H1 (cell line): ENCODE results near the gene CD151. TPM values are rescaled to one million over a fixed set of nuclear protein-coding genes. Genes with fewer than 3 reads are reported as not detected.
A peak's percentile ranks its signal among the peaks of the same experiment; 100 is the strongest.

Experiments used
- CTCF ChIA-PET: fragments of 300-600 bp; sonication (Branson Sonifier 250); formaldehyde crosslinking; loops from one replicate; lab custom pipeline; 2021; ENCODE audit not compliant: partially characterized antibody; lab: Charles Lee
- POLR2A ChIA-PET: fragments of 300-600 bp; sonication (Branson Sonifier 250); formaldehyde crosslinking; loops from one replicate; lab custom pipeline; 2021; ENCODE audit warnings: inconsistent platforms; ENCODE audit not compliant: partially characterized antibody; lab: Charles Lee
- DNase-seq, 2 experiments: peaks; one replicate each; pipeline versions ENCODE4 v3.0.0 to v3.0.0-alpha.2; 2010 to 2022; ENCODE audit warnings: low spot score in 2 of 2, low read depth in 1 of 2, mixed read lengths in 1 of 2
- FAIRE-seq: peaks from 2 replicates; lab custom pipeline; 2011; peaks lifted over from hg19 to GRCh38; lab: Jason Lieb, UNC
- H2AFZ ChIP-seq: 2 replicates; pipeline ENCODE4 v1.8.1; 2012; ENCODE audit warnings: low read length, inconsistent platforms
- H2AK5ac ChIP-seq: 2 replicates; pipeline ENCODE4 v1.6.1; 2013; ENCODE audit warnings: low read depth, low read length
- H2BK120ac ChIP-seq: replicated peaks from 2 replicates; pipeline ENCODE3; 2013; ENCODE audit warnings: low read depth, low read length, inconsistent platforms
- H2BK12ac ChIP-seq: 2 replicates; pipeline ENCODE4 v1.6.1; 2013; ENCODE audit warnings: low read depth, low read length
- H2BK15ac ChIP-seq: 2 replicates; pipeline ENCODE4 v1.6.1; 2013; ENCODE audit warnings: low read length
- H2BK20ac ChIP-seq: 2 replicates; pipeline ENCODE4 v1.6.1; 2013; ENCODE audit warnings: low read length
- H2BK5ac ChIP-seq: 2 replicates; pipeline ENCODE4 v1.6.1; 2013; ENCODE audit warnings: low read depth, low read length
- H3K14ac ChIP-seq: 2 replicates; pipeline ENCODE4 v1.6.1; 2013; ENCODE audit warnings: inconsistent platforms; ENCODE audit not compliant: insufficient read length
- H3K18ac ChIP-seq: 2 replicates; pipeline ENCODE4 v1.6.1; 2013; ENCODE audit warnings: low read length; ENCODE audit errors: extremely low read depth
- H3K23ac ChIP-seq: 2 replicates; pipeline ENCODE4 v1.6.1; 2013; ENCODE audit warnings: inconsistent platforms; ENCODE audit not compliant: insufficient read length
- H3K23me2 ChIP-seq: 2 replicates; pipeline ENCODE4 v1.6.1; 2013; ENCODE audit warnings: low read depth, low read length
- H3K27ac ChIP-seq: 2 replicates; pipeline ENCODE4 v1.6.1; 2011; ENCODE audit warnings: low read depth, low read length, inconsistent platforms
- H3K27me3 ChIP-seq, 4 experiments: replicated peaks in 1 of 4; 1 replicate in 1 of 4; 2 replicates in 3 of 4; pipeline versions ENCODE4 v1.6.1 to v1.8.1; 2011 to 2013; ENCODE audit warnings: low read length in 3 of 4, mild to moderate bottlenecking in 3 of 4, inconsistent platforms in 2 of 4, mixed read lengths in 2 of 4, moderate library complexity in 1 of 4; ENCODE audit not compliant: control insufficient read depth in 3 of 4, insufficient read depth in 3 of 4; ENCODE audit errors: extremely low read depth in 1 of 4
- H3K36me3 ChIP-seq, 4 experiments: 2 replicates each; pipeline versions ENCODE4 v1.6.1 to v1.8.1; 2011 to 2013; ENCODE audit warnings: mild to moderate bottlenecking in 4 of 4, low read length in 3 of 4, moderate library complexity in 2 of 4, control low read depth in 1 of 4, inconsistent platforms in 1 of 4; ENCODE audit not compliant: insufficient read depth in 4 of 4, control insufficient read depth in 2 of 4
- H3K4ac ChIP-seq: replicated peaks from 2 replicates; pipeline ENCODE3; 2013; ENCODE audit warnings: low read length, low read depth, mixed read lengths, inconsistent platforms; ENCODE audit not compliant: insufficient read length
- H3K4me1 ChIP-seq, 4 experiments: replicated peaks in 1 of 4; 1 replicate in 1 of 4; 2 replicates in 3 of 4; pipeline versions ENCODE4 v1.6.1 to v1.8.1; 2011 to 2013; ENCODE audit warnings: low read length in 3 of 4, inconsistent platforms in 2 of 4, mixed read lengths in 1 of 4; ENCODE audit not compliant: insufficient read depth in 4 of 4, control insufficient read depth in 3 of 4
- H3K4me2 ChIP-seq, 2 experiments: 2 replicates each; pipeline versions ENCODE4 v1.6.1 to v1.8.1; 2011 to 2013; ENCODE audit warnings: low read depth in 2 of 2, low read length in 2 of 2, control low read depth in 1 of 2, inconsistent platforms in 1 of 2, mild to moderate bottlenecking in 1 of 2; ENCODE audit not compliant: insufficient read depth in 1 of 2
- H3K4me3 ChIP-seq, 4 experiments: fragments of 200-600, 300-600 bp in 1 of 4; sonication (generic), shearing (Covaris generic), sonication (Bioruptor Twin) in 1 of 4; 2 replicates each; pipeline versions ENCODE4 v1.5.1 to v1.8.1; 2011 to 2016; ENCODE audit warnings: low read length in 4 of 4, low read depth in 3 of 4, control low read depth in 2 of 4, inconsistent platforms in 2 of 4, mild to moderate bottlenecking in 2 of 4, mixed read lengths in 1 of 4, moderate library complexity in 1 of 4; ENCODE audit not compliant: insufficient read depth in 2 of 4; ENCODE audit errors: extremely low read depth in 1 of 4
- H3K56ac ChIP-seq: replicated peaks from 2 replicates; pipeline ENCODE3; 2013; ENCODE audit warnings: low read depth, mild to moderate bottlenecking, mixed read lengths, low read length, inconsistent platforms; ENCODE audit not compliant: insufficient read length
- H3K79me1 ChIP-seq: 2 replicates; pipeline ENCODE4 v1.6.1; 2013; ENCODE audit warnings: low read depth, low read length, control low read depth
- H3K79me2 ChIP-seq, 2 experiments: 2 replicates each; pipeline versions ENCODE4 v1.6.1 to v1.8.1; 2012 to 2013; ENCODE audit warnings: low read length in 2 of 2, mild to moderate bottlenecking in 2 of 2, inconsistent platforms in 1 of 2; ENCODE audit not compliant: insufficient read depth in 2 of 2, control insufficient read depth in 1 of 2
- H3K9ac ChIP-seq, 4 experiments: replicated peaks in 1 of 4; 1 replicate in 1 of 4; 2 replicates in 3 of 4; pipeline versions ENCODE4 v1.6.1 to v1.8.1; 2011 to 2013; ENCODE audit warnings: low read depth in 3 of 4, low read length in 3 of 4, control low read depth in 2 of 4, mild to moderate bottlenecking in 2 of 4, moderate library complexity in 2 of 4, inconsistent platforms in 1 of 4; ENCODE audit errors: extremely low read depth in 1 of 4
- H3K9me3 ChIP-seq, 2 experiments: 2 replicates each; pipeline versions ENCODE4 v1.6.1 to v1.8.1; 2012 to 2013; ENCODE audit warnings: mild to moderate bottlenecking in 2 of 2, moderate library complexity in 2 of 2, control low read depth in 1 of 2, inconsistent platforms in 1 of 2, low read depth in 1 of 2, low read length in 1 of 2, mixed read lengths in 1 of 2; ENCODE audit not compliant: insufficient read depth in 2 of 2
- H4K20me1 ChIP-seq, 2 experiments: replicated peaks in 1 of 2; 2 replicates each; pipeline versions ENCODE3 to v1.8.1; 2011 to 2013; ENCODE audit warnings: inconsistent platforms in 2 of 2, low read length in 2 of 2, mild to moderate bottlenecking in 1 of 2; ENCODE audit not compliant: insufficient read depth in 2 of 2, control insufficient read depth in 1 of 2
- H4K5ac ChIP-seq: 2 replicates; pipeline ENCODE4 v1.6.1; 2013; ENCODE audit warnings: low read length, low read depth, mixed read lengths, inconsistent platforms; ENCODE audit not compliant: insufficient read length
- H4K8ac ChIP-seq: 2 replicates; pipeline ENCODE4 v1.8.0; 2013; ENCODE audit warnings: mild to moderate bottlenecking, moderate library complexity, low read length, inconsistent platforms; ENCODE audit not compliant: insufficient read depth; ENCODE audit errors: extremely low read depth
- H4K91ac ChIP-seq: replicated peaks from 2 replicates; pipeline ENCODE3; 2013; ENCODE audit warnings: low read length, mixed read lengths, inconsistent platforms; ENCODE audit not compliant: insufficient read length
- E2F6 ChIP-seq: IDR thresholded peaks from 2 replicates; pipeline ENCODE4 v1.6.1; 2012; ENCODE audit warnings: inconsistent platforms
- SP2 ChIP-seq: IDR thresholded peaks from 2 replicates; pipeline ENCODE4 v1.6.1; 2012; ENCODE audit warnings: mild to moderate bottlenecking, low read length, inconsistent platforms
- TAF7 ChIP-seq: optimal IDR thresholded peaks from 2 replicates; pipeline ENCODE3; 2011; ENCODE audit warnings: low read depth, mild to moderate bottlenecking, inconsistent platforms, low read length, moderate library complexity, borderline replicate concordance
- WGBS, 2 experiments: shearing (Covaris generic) in 1 of 2; methylation state at CpG; one replicate each; pipeline versions ENCODE4 v1.1.6 to v1.1.7; 2013 to 2015; ENCODE audit warnings: low lambda C conversion rate in 2 of 2, mixed read lengths in 2 of 2, inconsistent platforms in 1 of 2, low coverage in 1 of 2, missing lambda C conversion rate in 1 of 2; ENCODE audit not compliant: insufficient replicate concordance in 2 of 2, insufficient coverage in 1 of 2, insufficient read length in 1 of 2; ENCODE audit errors: extremely low coverage in 1 of 2, missing lambda C conversion rate in 1 of 2; 5-methylcytosine and 5-hydroxymethylcytosine counted together
- polyA plus RNA-seq, 7 experiments: library from polyadenylated mRNA; depleted of rRNA in 3 of 7; stranded (reverse) in 5 of 7; unstranded in 2 of 7; fragments of >200 nt in 5 of 7; fragments of 200-250 nt in 2 of 7; gene quantifications; 1 replicate in 5 of 7; 2 replicates in 1 of 7; 4 replicates in 1 of 7; pipeline versions ENCODE4 v1.2.1 to v1.2.3, GENCODE V29; 2011 to 2013; ENCODE audit warnings: missing spikeins in 2 of 7, mixed read lengths in 2 of 7
- total RNA-seq: library from RNA; stranded (reverse); fragmentation: NEBNext Ultra II Directional; extraction: Animal tissue kit (Norgen Biotek cat#: 25700); gene quantifications from 2 replicates; pipeline ENCODE4 v1.2.1, GENCODE V29; 2021
- TF ChIP-seq, protein P1 (sequence below): IDR thresholded peaks from 2 replicates; pipeline ENCODE4 v1.6.1; 2011; ENCODE audit warnings: low read length, improper control_type of control experiment

CD151 gene
- total and polyA plus RNA-seq, 2 of the 8 experiments (the other 6 are each of a cell fraction or from before 2014, with no cell fraction given), result 101 to 212 TPM

GRCh38 chr11:811446-812245 is 21.1 kb upstream of the CD151 start:
- H3K23me2 ChIP-seq, result peaks cover 5% of the 10 kb centered on the region; the same call in 1 of the 2 replicates
- H3K79me2 ChIP-seq, result peaks cover 7 to 32% of the 10 kb centered on the region in 2 experiments; a peak in 3 of 4 replicates
- ChIA-PET POLR2A (interaction anchor here (0.5 to 53.0 kb wide), 6 partner anchors 1 to 234 kb away, joined by 3 to 1917 read pairs (median 4); partner anchors contain the start of genes CD151, CEND1, CRACR2B and PIDD1), CTCF (interaction anchor here (0.6 to 2.2 kb wide), 8 partner anchors 7 to 118 kb away, joined by 3 to 5 read pairs (median 3); partner anchors contain the start of gene PNPLA2)
- peak overlapping the region; percentile 49; the same call in 1 of the 2 replicates for H2BK5ac ChIP-seq
- H2BK20ac ChIP-seq, result no peak overlapping the region
- H2BK120ac ChIP-seq, result no peak overlapping the region
- H3K27me3 ChIP-seq, result no peaks in the 10 kb centered on the region
- H3K36me3 ChIP-seq, result peaks cover 16 to 29% (median 26%) of the 10 kb centered on the region in 4 experiments
- peak overlapping the region; percentile 77 to 91 for H3K4me2 ChIP-seq
- H3K4ac ChIP-seq, result no peak overlapping the region
- peaks cover 0 to 9% (median 2%) of the 10 kb centered on the region in 4 experiments; a peak in 3 of 7 replicates for H3K4me1 ChIP-seq
- peaks cover 10 to 22% of the 10 kb centered on the region in 2 experiments for H4K20me1 ChIP-seq
- no peak overlapping the region for H3K23ac ChIP-seq
- H4K5ac ChIP-seq, result no peak overlapping the region
- H3K14ac ChIP-seq, result no peak overlapping the region
- no peak overlapping the region for H2BK15ac ChIP-seq
- H2AFZ ChIP-seq, result no peak overlapping the region
- H2BK12ac ChIP-seq, result peak overlapping the region; percentile 12; the same call in 1 of the 2 replicates
- no peaks in the 10 kb centered on the region for H3K79me1 ChIP-seq
- no peaks in the 10 kb centered on the region for H3K9me3 ChIP-seq
- H3K9ac ChIP-seq, result 0 out of 7 replicates have a peak overlapping the region, but pooled peaks of 1 of the 4 experiments have one; percentile 99
- no peak for DNase-seq
- no peak overlapping the region for H3K18ac ChIP-seq
- no peak overlapping the region for H3K27ac ChIP-seq
- no peak overlapping the region for H3K56ac ChIP-seq
- peak overlapping the region in 3 of 4 experiments; percentile 66 to 100 (median 96); a peak in 5 of 8 replicates for H3K4me3 ChIP-seq
- no peak overlapping the region for H4K91ac ChIP-seq
- FAIRE-seq, result no peak
- no peak overlapping the region for H2AK5ac ChIP-seq
- H4K8ac ChIP-seq, result no peak overlapping the region; the same call in 1 of the 2 replicates
- WGBS, 2 experiments, result 90% methylated on average over 14 of the region's 14 CpGs; no CpG with 5 or more reads in 1 of the 2 experiments
- TF ChIP-seq, protein P1, sequence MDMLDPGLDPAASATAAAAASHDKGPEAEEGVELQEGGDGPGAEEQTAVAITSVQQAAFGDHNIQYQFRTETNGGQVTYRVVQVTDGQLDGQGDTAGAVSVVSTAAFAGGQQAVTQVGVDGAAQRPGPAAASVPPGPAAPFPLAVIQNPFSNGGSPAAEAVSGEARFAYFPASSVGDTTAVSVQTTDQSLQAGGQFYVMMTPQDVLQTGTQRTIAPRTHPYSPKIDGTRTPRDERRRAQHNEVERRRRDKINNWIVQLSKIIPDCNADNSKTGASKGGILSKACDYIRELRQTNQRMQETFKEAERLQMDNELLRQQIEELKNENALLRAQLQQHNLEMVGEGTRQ, result no peak
- no peak for TF ChIP-seq E2F6
- TF ChIP-seq TAF7, result no peak
- TF ChIP-seq SP2, result no peak
